MCF 10A (cell line): ENCODE results near the gene TMEM221. TPM values are rescaled to one million over a fixed set of nuclear protein-coding genes. Genes with fewer than 3 reads are reported as not detected.
A peak's percentile ranks its signal among the peaks of the same experiment; 100 is the strongest.

ENCODE experiments used
- BruUV-seq: library from RNA; stranded (reverse); fragments of 400-500 nt; replicated peaks from 2 replicates; lab custom pipeline; 2021; lab: Mats Ljungman, UMichigan
- CTCF ChIA-PET: fragments of 300-600 bp; sonication (Branson Sonifier 250); formaldehyde crosslinking; extraction: SDS; loops from one replicate; lab custom pipeline; 2021; ENCODE audit warnings: antibody characterized with exemption, inconsistent platforms; lab: Yijun Ruan, JAX
- POLR2A ChIA-PET: fragments of 300-600, 350-650 bp; sonication (Branson Sonifier 250); formaldehyde crosslinking; extraction: SDS; loops from one replicate; lab custom pipeline; 2020; ENCODE audit warnings: antibody characterized with exemption, inconsistent platforms; lab: Yijun Ruan, JAX
- DNase-seq: peaks from one replicate; pipeline ENCODE4 v3.0.0-alpha.2; 2018; ENCODE audit not compliant: unreplicated experiment
- H3K27ac Mint-ChIP-seq: one replicate; pipeline ENCODE4 v1.8.0; 2022; ENCODE audit warnings: mild to moderate bottlenecking, low read depth, mixed read lengths; ENCODE audit not compliant: unreplicated experiment
- H3K27me3 Mint-ChIP-seq: one replicate; pipeline ENCODE4 v1.8.0; 2022; ENCODE audit warnings: mixed read lengths; ENCODE audit not compliant: insufficient read depth, unreplicated experiment
- H3K36me3 Mint-ChIP-seq: one replicate; pipeline ENCODE4 v1.8.0; 2022; ENCODE audit warnings: mild to moderate bottlenecking, moderate library complexity, mixed read lengths; ENCODE audit not compliant: insufficient read depth, unreplicated experiment
- H3K4me1 Mint-ChIP-seq: one replicate; pipeline ENCODE4 v1.8.0; 2022; ENCODE audit warnings: mixed read lengths; ENCODE audit not compliant: insufficient read depth, unreplicated experiment
- H3K4me3 Mint-ChIP-seq: one replicate; pipeline ENCODE4 v1.8.0; 2022; ENCODE audit warnings: mild to moderate bottlenecking, moderate library complexity, mixed read lengths; ENCODE audit not compliant: unreplicated experiment
- H3K9me3 Mint-ChIP-seq: one replicate; pipeline ENCODE4 v1.8.0; 2022; ENCODE audit warnings: mixed read lengths; ENCODE audit not compliant: unreplicated experiment
- intact Hi-C: fragments of 100-400 bp; cut with micrococcal nuclease; formaldehyde crosslinking; loops from 2 replicates; pipeline ENCODE4 v1.14.1; 2022
- total RNA-seq: library from RNA; stranded (reverse); gene quantifications from 2 replicates; pipeline ENCODE4 v1.2.3, GENCODE V29; 2022
- TF ChIP-seq, protein P1 (sequence below): fragments of 200-600 bp; IDR thresholded peaks from one replicate; pipeline ENCODE4 v1.8.0; 2022; ENCODE audit warnings: antibody characterized with exemption, mild to moderate bottlenecking; ENCODE audit not compliant: unreplicated experiment

Gene TMEM221
- total RNA-seq, 1 experiment from 2014 or later: not detected

DNA sequence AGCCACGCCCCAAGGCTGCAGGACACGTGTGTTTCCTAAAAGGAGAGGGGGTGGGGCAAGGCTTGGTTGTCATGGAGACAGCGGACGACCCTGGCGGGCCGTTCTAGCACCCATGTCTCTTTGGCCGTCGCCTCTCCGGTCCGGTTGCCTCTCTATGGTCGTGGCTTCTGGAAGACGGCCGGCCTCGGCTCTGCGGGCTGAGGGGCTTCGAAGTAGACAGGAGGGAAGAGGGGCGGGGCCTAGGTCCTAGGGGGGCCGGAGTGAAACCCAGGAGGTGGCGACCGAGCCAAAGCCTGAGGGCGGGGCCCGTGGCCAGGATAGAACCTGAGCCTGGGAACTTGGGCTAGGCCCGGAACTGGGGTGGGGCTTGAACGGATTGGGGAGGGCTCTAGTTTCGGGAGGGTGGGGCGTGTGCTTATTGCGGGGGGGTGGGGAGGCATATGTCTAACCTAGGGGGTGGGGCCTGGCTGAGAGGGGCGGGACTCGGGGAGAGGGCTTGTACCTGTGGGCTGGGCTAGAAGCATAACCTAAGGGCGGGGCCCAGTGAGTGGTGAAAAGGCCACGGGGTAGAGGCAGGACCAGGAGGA is 21.1 kb upstream of the TMEM221 start:
- Mint-ChIP-seq H3K36me3 (no peaks in the 10 kb centered on the region), H3K27ac (peak overlapping the region; percentile 97), H3K4me1 (peaks cover 39% of the 10 kb centered on the region), H3K4me3 (peak overlapping the region; percentile 91), H3K9me3 (no peaks in the 10 kb centered on the region), H3K27me3 (no peaks in the 10 kb centered on the region)
- CTCF ChIA-PET: interaction anchor here (0.6 to 0.8 kb wide), 2 partner anchors 42 to 48 kb away, joined by 3 to 4 read pairs; partner anchors contain the start of gene PGLS
- no TSS peak for BruUV-seq
- TF ChIP-seq, protein P1, sequence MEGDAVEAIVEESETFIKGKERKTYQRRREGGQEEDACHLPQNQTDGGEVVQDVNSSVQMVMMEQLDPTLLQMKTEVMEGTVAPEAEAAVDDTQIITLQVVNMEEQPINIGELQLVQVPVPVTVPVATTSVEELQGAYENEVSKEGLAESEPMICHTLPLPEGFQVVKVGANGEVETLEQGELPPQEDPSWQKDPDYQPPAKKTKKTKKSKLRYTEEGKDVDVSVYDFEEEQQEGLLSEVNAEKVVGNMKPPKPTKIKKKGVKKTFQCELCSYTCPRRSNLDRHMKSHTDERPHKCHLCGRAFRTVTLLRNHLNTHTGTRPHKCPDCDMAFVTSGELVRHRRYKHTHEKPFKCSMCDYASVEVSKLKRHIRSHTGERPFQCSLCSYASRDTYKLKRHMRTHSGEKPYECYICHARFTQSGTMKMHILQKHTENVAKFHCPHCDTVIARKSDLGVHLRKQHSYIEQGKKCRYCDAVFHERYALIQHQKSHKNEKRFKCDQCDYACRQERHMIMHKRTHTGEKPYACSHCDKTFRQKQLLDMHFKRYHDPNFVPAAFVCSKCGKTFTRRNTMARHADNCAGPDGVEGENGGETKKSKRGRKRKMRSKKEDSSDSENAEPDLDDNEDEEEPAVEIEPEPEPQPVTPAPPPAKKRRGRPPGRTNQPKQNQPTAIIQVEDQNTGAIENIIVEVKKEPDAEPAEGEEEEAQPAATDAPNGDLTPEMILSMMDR: no peak
- intact Hi-C loops: loop anchor here (5.0 to 10.0 kb wide), 3 partner anchors 298 to 405 kb away; partner anchors contain the start of gene RPL18A
- POLR2A ChIA-PET: interaction anchor here (0.6 to 1.9 kb wide), 7 partner anchors 19 to 658 kb away, joined by 3 to 8 read pairs (median 3); partner anchors contain the start of genes CCDC124 and MVB12A
- peak; percentile 99 for DNase-seq

DNA sequence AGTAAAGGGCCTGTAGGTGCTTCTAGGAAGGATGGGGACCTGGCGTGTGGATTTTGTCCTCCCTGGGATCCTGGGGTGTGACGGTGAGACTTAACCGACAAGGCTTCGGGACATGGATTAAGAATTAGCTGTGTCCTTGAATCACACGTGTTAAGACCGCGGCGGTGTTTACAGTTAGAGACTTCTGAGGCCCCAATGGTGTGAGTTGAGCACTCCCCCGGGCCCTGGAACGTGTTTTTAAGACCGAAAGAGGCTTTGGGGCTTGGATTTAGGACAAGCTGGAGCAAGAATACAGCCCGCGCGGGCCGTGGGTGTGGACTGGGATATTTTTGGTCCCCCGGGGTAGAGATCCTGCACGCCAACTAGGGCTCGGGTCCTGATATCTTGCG is 20.6 kb upstream of the TMEM221 start:
- intact Hi-C loops: loop anchor here (5.0 to 10.0 kb wide), 3 partner anchors 298 to 404 kb away; partner anchors contain the start of gene RPL18A
- ChIA-PET CTCF (interaction anchor here (0.6 to 0.8 kb wide), 6 partner anchors 28 to 132 kb away, joined by 3 to 4 read pairs (median 4); partner anchors contain the start of genes GTPBP3 and PGLS), POLR2A (interaction anchor here (0.6 to 1.9 kb wide), 8 partner anchors 10 to 658 kb away, joined by 3 to 8 read pairs (median 4); partner anchors contain the start of genes CCDC124 and MVB12A)

DNA sequence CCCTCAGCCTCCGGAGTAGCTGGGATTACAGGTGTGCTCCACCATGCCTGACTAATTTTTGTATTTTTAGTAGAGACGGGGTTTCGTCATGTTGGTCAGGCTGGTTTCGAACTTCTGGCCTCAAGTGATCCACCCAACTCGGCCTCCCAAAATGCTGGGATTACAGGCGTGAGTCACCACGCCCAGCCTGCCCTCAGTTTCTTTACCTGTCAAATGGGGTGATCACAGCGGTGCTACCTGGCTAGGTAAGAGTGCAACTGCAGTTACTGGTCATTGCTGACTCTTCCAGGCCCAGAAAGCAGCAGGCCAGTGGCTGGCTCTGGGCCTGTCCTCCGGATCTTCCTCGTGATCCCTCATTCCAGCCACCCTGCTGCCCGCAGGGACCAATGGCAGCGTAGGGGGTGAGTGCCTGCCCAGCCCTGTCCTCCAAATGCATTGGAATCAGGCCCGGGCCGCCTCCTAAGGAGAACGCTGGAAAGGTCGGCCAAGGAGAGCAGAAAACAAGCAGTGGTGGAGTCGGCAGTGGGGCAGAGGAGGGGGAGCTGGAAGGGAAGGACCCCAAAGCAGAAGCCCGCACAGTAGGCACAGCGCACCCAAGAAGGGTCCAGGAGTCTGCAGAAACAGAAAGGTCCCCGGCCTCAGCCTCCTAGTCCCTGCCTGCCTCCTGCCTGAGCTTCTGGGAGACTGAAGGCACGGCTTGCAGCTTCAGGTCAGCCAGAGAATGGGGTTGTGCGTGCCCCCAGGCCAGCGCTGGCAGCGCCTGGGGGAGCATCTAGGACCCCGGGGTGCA is 20.0 kb upstream of the TMEM221 start:
- BruUV-seq: no TSS peak
- CTCF ChIA-PET: interaction anchor here (0.6 to 1.4 kb wide), 8 partner anchors 28 to 131 kb away, joined by 3 to 4 read pairs (median 4); partner anchors contain the start of genes GTPBP3 and PGLS
- Mint-ChIP-seq H3K27me3 (no peaks in the 10 kb centered on the region), H3K4me3 (peak overlapping the region; percentile 91), H3K36me3 (no peaks in the 10 kb centered on the region), H3K9me3 (no peaks in the 10 kb centered on the region), H3K27ac (peak overlapping the region; percentile 97), H3K4me1 (peaks cover 39% of the 10 kb centered on the region)
- no peak for DNase-seq
- intact Hi-C loops: loop anchor here (5.0 to 10.0 kb wide), 3 partner anchors 299 to 404 kb away; partner anchors contain the start of gene RPL18A
- POLR2A ChIA-PET: interaction anchor here (0.7 to 1.9 kb wide), 9 partner anchors 11 to 659 kb away, joined by 3 to 8 read pairs (median 3); partner anchors contain the start of genes CCDC124, MVB12A and PGLS
- TF ChIP-seq, protein P1: no peak

More for the DNA sequence above, 20.6 kb upstream of the TMEM221 start:
- TF ChIP-seq, protein P1: no peak
- TSS peak; percentile 51 for BruUV-seq
- no peak for DNase-seq
- H3K27me3 Mint-ChIP-seq: no peaks in the 10 kb centered on the region
- no peaks in the 10 kb centered on the region for H3K9me3 Mint-ChIP-seq
- peaks cover 39% of the 10 kb centered on the region for H3K4me1 Mint-ChIP-seq
- peak overlapping the region; percentile 97 for H3K27ac Mint-ChIP-seq
- peak overlapping the region; percentile 91 for H3K4me3 Mint-ChIP-seq
- H3K36me3 Mint-ChIP-seq: no peaks in the 10 kb centered on the region
